H9 (cell line): ENCODE measurements around the gene ELFN1. TPM values are rescaled to one million over a fixed set of nuclear protein-coding genes. Genes with fewer than 3 reads are reported as not detected.

Experiments used
- DNase-seq: peaks from one replicate; pipeline ENCODE4 v3.0.0-alpha.2; 2017
- H2AFZ ChIP-seq: one replicate; pipeline ENCODE4 v1.6.1; 2013; ENCODE audit warnings: mild to moderate bottlenecking, low read length, control low read depth, moderate library complexity
- H2AK5ac ChIP-seq: 2 replicates; pipeline ENCODE4 v1.6.1; 2013; ENCODE audit warnings: low read length, control low read depth, mixed read lengths; ENCODE audit not compliant: insufficient read length
- H2BK120ac ChIP-seq: one replicate; pipeline ENCODE4 v1.6.1; 2013; ENCODE audit warnings: low read depth, mild to moderate bottlenecking, low read length, control low read depth, inconsistent platforms; ENCODE audit not compliant: poor library complexity, severe bottlenecking
- H2BK12ac ChIP-seq: 2 replicates; pipeline ENCODE4 v1.6.1; 2013; ENCODE audit warnings: low read length, control low read depth, mixed read lengths, low read depth; ENCODE audit not compliant: insufficient read length
- H2BK15ac ChIP-seq: 2 replicates; pipeline ENCODE4 v1.6.1; 2013; ENCODE audit warnings: low read depth, low read length, control low read depth
- H2BK20ac ChIP-seq: one replicate; pipeline ENCODE4 v1.6.1; 2013; ENCODE audit warnings: low read depth, mild to moderate bottlenecking, low read length, control low read depth, inconsistent platforms; ENCODE audit not compliant: poor library complexity, severe bottlenecking
- H2BK5ac ChIP-seq: 2 replicates; pipeline ENCODE4 v1.6.1; 2013; ENCODE audit warnings: low read length, control low read depth, mixed read lengths; ENCODE audit not compliant: insufficient read length
- H3K14ac ChIP-seq: 2 replicates; pipeline ENCODE4 v1.6.1; 2013; ENCODE audit warnings: low read length, control low read depth; ENCODE audit not compliant: insufficient read depth
- H3K18ac ChIP-seq: 2 replicates; pipeline ENCODE4 v1.6.1; 2013; ENCODE audit warnings: low read depth, mild to moderate bottlenecking, mixed read lengths, low read length, control low read depth; ENCODE audit not compliant: insufficient read length
- H3K23ac ChIP-seq: 2 replicates; pipeline ENCODE4 v1.6.1; 2013; ENCODE audit warnings: low read length, control low read depth, mixed read lengths, low read depth; ENCODE audit not compliant: insufficient read length
- H3K23me2 ChIP-seq: 2 replicates; pipeline ENCODE4 v1.6.1; 2013; ENCODE audit warnings: low read depth, mild to moderate bottlenecking, mixed read lengths, low read length, control low read depth; ENCODE audit not compliant: insufficient read length, poor library complexity, severe bottlenecking
- H3K27ac ChIP-seq: 2 replicates; pipeline ENCODE4 v1.5.1; 2013; ENCODE audit warnings: low read length, control low read depth, mixed read lengths, low read depth; ENCODE audit not compliant: insufficient read length
- H3K27me3 ChIP-seq: 2 replicates; pipeline ENCODE4 v1.6.1; 2013; ENCODE audit warnings: low read length, control low read depth, inconsistent platforms; ENCODE audit not compliant: insufficient read depth
- H3K4ac ChIP-seq: 2 replicates; pipeline ENCODE4 v1.6.1; 2013; ENCODE audit warnings: low read depth, mild to moderate bottlenecking, control low read depth, inconsistent platforms, low read length, moderate library complexity
- H3K4me1 ChIP-seq: 2 replicates; pipeline ENCODE4 v1.6.1; 2013; ENCODE audit warnings: low read length, control low read depth, inconsistent platforms; ENCODE audit not compliant: insufficient read depth
- H3K4me2 ChIP-seq: 2 replicates; pipeline ENCODE4 v1.6.1; 2013; ENCODE audit warnings: low read length, control low read depth, mixed read lengths; ENCODE audit not compliant: insufficient read length, insufficient read depth
- H3K56ac ChIP-seq: 2 replicates; pipeline ENCODE4 v1.6.1; 2013; ENCODE audit warnings: low read depth, mild to moderate bottlenecking, mixed read lengths, low read length, control low read depth; ENCODE audit not compliant: insufficient read length
- H3K79me1 ChIP-seq: 2 replicates; pipeline ENCODE4 v1.6.1; 2013; ENCODE audit warnings: low read depth, mild to moderate bottlenecking, moderate library complexity, low read length, control low read depth, inconsistent platforms; ENCODE audit not compliant: insufficient read depth, poor library complexity, severe bottlenecking
- H3K79me2 ChIP-seq: 2 replicates; pipeline ENCODE4 v1.6.1; 2013; ENCODE audit warnings: low read length, control low read depth, inconsistent platforms; ENCODE audit not compliant: insufficient read depth
- H3K9ac ChIP-seq: 2 replicates; pipeline ENCODE4 v1.6.1; 2013; ENCODE audit warnings: low read length, control low read depth, mixed read lengths; ENCODE audit not compliant: insufficient read length; ENCODE audit errors: extremely low read depth
- H3K9me3 ChIP-seq: one replicate; pipeline ENCODE4 v1.6.1; 2013; ENCODE audit warnings: low read depth, low read length, inconsistent platforms; ENCODE audit not compliant: control insufficient read depth
- H3T11ph ChIP-seq: one replicate; pipeline ENCODE4 v1.6.1; 2013; ENCODE audit warnings: mild to moderate bottlenecking, low read length, control low read depth, inconsistent platforms
- H4K20me1 ChIP-seq: one replicate; pipeline ENCODE4 v1.6.1; 2013; ENCODE audit not compliant: control insufficient read depth, insufficient read length, insufficient read depth
- H4K5ac ChIP-seq: 2 replicates; pipeline ENCODE4 v1.6.1; 2013; ENCODE audit warnings: low read depth, mild to moderate bottlenecking, mixed read lengths, low read length, control low read depth; ENCODE audit not compliant: insufficient read length
- H4K8ac ChIP-seq: replicated peaks from 2 replicates; pipeline ENCODE4 v1.6.1; 2013; ENCODE audit warnings: low read length, control low read depth, mixed read lengths, low read depth; ENCODE audit not compliant: insufficient read length
- H4K91ac ChIP-seq: 2 replicates; pipeline ENCODE4 v1.6.1; 2013; ENCODE audit warnings: low read depth, mild to moderate bottlenecking, moderate library complexity, mixed read lengths, low read length, control low read depth; ENCODE audit not compliant: insufficient read length
- H3K27ac Mint-ChIP-seq, 3 experiments: 2 replicates in 2 of 3; 3 replicates in 1 of 3; pipeline ENCODE4 v1.8.0; 2020 to 2021; ENCODE audit warnings: mixed read lengths in 3 of 3, mild to moderate bottlenecking in 1 of 3, moderate library complexity in 1 of 3
- H3K27me3 Mint-ChIP-seq: 2 replicates; pipeline ENCODE4 v1.8.0; 2021; ENCODE audit warnings: low read depth, mild to moderate bottlenecking, moderate library complexity, mixed read lengths
- H3K36me3 Mint-ChIP-seq, 3 experiments: 2 replicates in 2 of 3; 3 replicates in 1 of 3; pipeline ENCODE4 v1.8.0; 2020 to 2021; ENCODE audit warnings: low read depth in 3 of 3, mixed read lengths in 3 of 3; ENCODE audit not compliant: insufficient read depth in 1 of 3
- H3K4me1 Mint-ChIP-seq, 2 experiments: 2 replicates each; pipeline ENCODE4 v1.8.0; 2020; ENCODE audit warnings: mixed read lengths in 2 of 2
- H3K4me3 Mint-ChIP-seq, 2 experiments: 2 replicates in 1 of 2; 3 replicates in 1 of 2; pipeline ENCODE4 v1.8.0; 2020 to 2021; ENCODE audit warnings: mild to moderate bottlenecking in 2 of 2, mixed read lengths in 2 of 2, moderate library complexity in 1 of 2
- H3K9me3 Mint-ChIP-seq, 2 experiments: 2 replicates in 1 of 2; 3 replicates in 1 of 2; pipeline ENCODE4 v1.8.0; 2020; ENCODE audit warnings: mild to moderate bottlenecking in 2 of 2, mixed read lengths in 2 of 2, moderate library complexity in 1 of 2
- WGBS: extraction: QIAGEN DNeasy Blood & Tissue Kit; methylation state at CpG from one replicate; pipeline ENCODE4 v1.1.7; 2013; ENCODE audit warnings: missing lambda C conversion rate, low lambda C conversion rate, mixed read lengths; ENCODE audit not compliant: insufficient read length; ENCODE audit errors: extremely low coverage; 5-methylcytosine and 5-hydroxymethylcytosine counted together
- total RNA-seq: library from RNA; stranded (reverse); gene quantifications from 2 replicates; pipeline ENCODE4 v1.2.1, GENCODE V29; 2021
- TF ChIP-seq, protein P1 (sequence below): fragments of 200-600 bp; sonication (generic); conservative IDR thresholded peaks from 3 replicates; pipeline ENCODE4 v1.8.0; 2021; ENCODE audit warnings: antibody characterized with exemption, mild to moderate bottlenecking

The ELFN1 gene
- total RNA-seq, 1 experiment from 2014 or later = 3.7 TPM

- H3K27me3 Mint-ChIP-seq = peaks cover 73% of the 10 kb centered on the region
- H3K14ac ChIP-seq = no peak overlapping the region
- 0 out of 7 replicates have a peak, but pooled peaks cover 0 to 2% (median 0%) of the 10 kb centered on the region in 3 experiments for H3K36me3 Mint-ChIP-seq
- no peaks in the 10 kb centered on the region for H3K4me1 ChIP-seq
- DNase-seq = peak; percentile 25
- H3K4me1 Mint-ChIP-seq = peaks cover 4 to 20% of the 10 kb centered on the region in 2 experiments
- H4K20me1 ChIP-seq = no peaks in the 10 kb centered on the region
- H2BK5ac ChIP-seq = no peak overlapping the region
- H3K23ac ChIP-seq = no peak overlapping the region
- no peak overlapping the region for H3K9ac ChIP-seq
- no peak overlapping the region for H2BK120ac ChIP-seq
- WGBS = no CpG with 5 or more reads among the region's 13 CpGs
- H4K8ac ChIP-seq = no peak overlapping the region
- H2AFZ ChIP-seq = no peak overlapping the region
- no peak overlapping the region for H3K27ac ChIP-seq
- H3K18ac ChIP-seq = no peak overlapping the region
- H2BK15ac ChIP-seq = no peak overlapping the region
- H3K4me3 Mint-ChIP-seq = peak overlapping the region; percentile 49 to 74; a peak in 3 of 5 replicates
- no peak overlapping the region for H3K27ac Mint-ChIP-seq
- no peaks in the 10 kb centered on the region for H3K79me2 ChIP-seq
- no peaks in the 10 kb centered on the region for H3K9me3 Mint-ChIP-seq
- no peak overlapping the region for H2BK12ac ChIP-seq
- no peaks in the 10 kb centered on the region for H3K79me1 ChIP-seq
- H4K5ac ChIP-seq = no peak overlapping the region
- peaks cover 11% of the 10 kb centered on the region for H3K23me2 ChIP-seq
- TF ChIP-seq, protein P1, sequence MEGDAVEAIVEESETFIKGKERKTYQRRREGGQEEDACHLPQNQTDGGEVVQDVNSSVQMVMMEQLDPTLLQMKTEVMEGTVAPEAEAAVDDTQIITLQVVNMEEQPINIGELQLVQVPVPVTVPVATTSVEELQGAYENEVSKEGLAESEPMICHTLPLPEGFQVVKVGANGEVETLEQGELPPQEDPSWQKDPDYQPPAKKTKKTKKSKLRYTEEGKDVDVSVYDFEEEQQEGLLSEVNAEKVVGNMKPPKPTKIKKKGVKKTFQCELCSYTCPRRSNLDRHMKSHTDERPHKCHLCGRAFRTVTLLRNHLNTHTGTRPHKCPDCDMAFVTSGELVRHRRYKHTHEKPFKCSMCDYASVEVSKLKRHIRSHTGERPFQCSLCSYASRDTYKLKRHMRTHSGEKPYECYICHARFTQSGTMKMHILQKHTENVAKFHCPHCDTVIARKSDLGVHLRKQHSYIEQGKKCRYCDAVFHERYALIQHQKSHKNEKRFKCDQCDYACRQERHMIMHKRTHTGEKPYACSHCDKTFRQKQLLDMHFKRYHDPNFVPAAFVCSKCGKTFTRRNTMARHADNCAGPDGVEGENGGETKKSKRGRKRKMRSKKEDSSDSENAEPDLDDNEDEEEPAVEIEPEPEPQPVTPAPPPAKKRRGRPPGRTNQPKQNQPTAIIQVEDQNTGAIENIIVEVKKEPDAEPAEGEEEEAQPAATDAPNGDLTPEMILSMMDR = no peak
- H3K9me3 ChIP-seq = no peaks in the 10 kb centered on the region
- H3T11ph ChIP-seq = no peak overlapping the region
- H3K4ac ChIP-seq = no peak overlapping the region
- H2AK5ac ChIP-seq = no peak overlapping the region
- no peak overlapping the region for H4K91ac ChIP-seq
- H2BK20ac ChIP-seq = no peak overlapping the region
- H3K56ac ChIP-seq = no peak overlapping the region
- peaks cover 30% of the 10 kb centered on the region; the same call in 1 of the 2 replicates for H3K27me3 ChIP-seq
- H3K4me2 ChIP-seq = no peak overlapping the region
Measured at GRCh38 chr7:1671594-1672451, 1.7 kb downstream of the ELFN1 start.
